B cell (primary cell): ENCODE results near the gene PRKCZ. TPM values are rescaled to one million over a fixed set of nuclear protein-coding genes. Genes with fewer than 3 reads are reported as not detected.
"Not testable (repeated sequence)": the region's sequence is repeated elsewhere in the genome, so short reads cannot be mapped to it uniquely, and the experiment has no call there.

Experiments
- ATAC-seq: fragments of 200-7000 bp; cut with Tn5 transposase; one replicate; pipeline ENCODE4 v1.10.0; 2021; ENCODE audit warnings: low read depth, mild to moderate bottlenecking, moderate number of reproducible peaks, moderate library complexity
- CTCF ChIA-PET: fragments of 350-600 bp; sonication (Branson Sonifier 250); formaldehyde crosslinking; loops from one replicate; lab custom pipeline; 2021; ENCODE audit warnings: antibody characterized with exemption, inconsistent platforms; lab: Charles Lee
- POLR2A ChIA-PET: fragments of 350-600 bp; sonication (Branson Sonifier 250); formaldehyde crosslinking; loops from one replicate; lab custom pipeline; 2021; ENCODE audit warnings: antibody characterized with exemption; lab: Charles Lee
- DNase-seq: peaks from one replicate; pipeline ENCODE4 v3.0.0; 2013
- H2AFZ ChIP-seq: 2 replicates; pipeline ENCODE4 v1.6.1; 2012; ENCODE audit warnings: mild to moderate bottlenecking, low read depth, low read length; ENCODE audit not compliant: insufficient read depth, poor library complexity, severe bottlenecking
- H3K27ac ChIP-seq, 2 donors: 1 replicate in 1 of 2; 2 replicates in 1 of 2; pipeline ENCODE4 v1.5.1; 2012 to 2013; ENCODE audit warnings: low read length in 2 of 2, mild to moderate bottlenecking in 2 of 2, moderate library complexity in 1 of 2
- H3K27me3 ChIP-seq, 4 experiments: fragments of 200-600 bp in 1 of 4; sonication (generic) in 1 of 4; replicated peaks in 1 of 4; 1 replicate in 2 of 4; 2 replicates in 2 of 4; pipeline versions ENCODE4 v1.6.1 to v1.7.0; 2013 to 2016; ENCODE audit warnings: low read length in 3 of 4, mild to moderate bottlenecking in 2 of 4, mixed read lengths in 1 of 4, moderate library complexity in 1 of 4; ENCODE audit not compliant: insufficient read depth in 4 of 4, control insufficient read depth in 3 of 4; ENCODE audit errors: control extremely low read depth in 1 of 4
- H3K36me3 ChIP-seq, 2 experiments: replicated peaks in 1 of 2; 1 replicate in 1 of 2; 2 replicates in 1 of 2; pipeline versions ENCODE4 v1.6.1 to v1.7.1; 2013; ENCODE audit warnings: low read length in 1 of 2; ENCODE audit not compliant: insufficient read depth in 2 of 2, control insufficient read depth in 1 of 2; ENCODE audit errors: control extremely low read depth in 1 of 2, extremely low read depth in 1 of 2
- H3K4me1 ChIP-seq, 2 donors: fragments of 200-600 bp in 1 of 2; sonication (generic) in 1 of 2; 1 replicate in 1 of 2; 2 replicates in 1 of 2; pipeline versions ENCODE4 v1.5.1 to v1.6.1; 2013 to 2017; ENCODE audit warnings: low read length in 2 of 2; ENCODE audit not compliant: control insufficient read depth in 2 of 2, insufficient read depth in 2 of 2
- H3K4me2 ChIP-seq: replicated peaks from 2 replicates; pipeline ENCODE3; 2012; ENCODE audit warnings: mild to moderate bottlenecking, low read depth, low read length; ENCODE audit not compliant: poor library complexity, severe bottlenecking
- H3K4me3 ChIP-seq, 5 experiments: fragments of 200-600 bp in 1 of 5; sonication (generic) in 1 of 5; 1 replicate in 3 of 5; 2 replicates in 2 of 5; pipeline versions ENCODE4 v1.5.1 to v1.7.0; 2011 to 2016; ENCODE audit warnings: low read length in 4 of 5, mild to moderate bottlenecking in 4 of 5, low read depth in 2 of 5, control low read depth in 1 of 5, moderate library complexity in 1 of 5; ENCODE audit not compliant: insufficient read depth in 1 of 5; ENCODE audit errors: control extremely low read depth in 1 of 5, extremely low read depth in 1 of 5
- H3K79me2 ChIP-seq: fragments of 200-600 bp; sonication (generic); one replicate; pipeline ENCODE4 v1.6.0; 2016; ENCODE audit warnings: low read length; ENCODE audit not compliant: control insufficient read depth, insufficient read depth
- H3K9ac ChIP-seq: fragments of 200-600 bp; sonication (generic); 2 replicates; pipeline ENCODE4 v1.6.1; 2017; ENCODE audit warnings: mild to moderate bottlenecking, low read length, moderate library complexity
- H3K9me3 ChIP-seq, 3 donors: one replicate each; pipeline versions ENCODE4 v1.6.1 to v1.7.1; 2013; ENCODE audit warnings: low read length in 2 of 3; ENCODE audit not compliant: control insufficient read depth in 2 of 3, insufficient read depth in 1 of 3; ENCODE audit errors: control extremely low read depth in 1 of 3
- H4K20me1 ChIP-seq: 2 replicates; pipeline ENCODE4 v1.6.0; 2012; ENCODE audit warnings: mild to moderate bottlenecking, low read length; ENCODE audit not compliant: insufficient read depth, control insufficient read depth, poor library complexity, severe bottlenecking
- H3K27ac Mint-ChIP-seq: one replicate; pipeline ENCODE4 v1.8.0; 2021; ENCODE audit warnings: mixed read lengths
- H3K27me3 Mint-ChIP-seq: one replicate; pipeline ENCODE4 v1.8.0; 2021; ENCODE audit warnings: mixed read lengths
- H3K4me1 Mint-ChIP-seq: one replicate; pipeline ENCODE4 v1.8.0; 2021; ENCODE audit warnings: mixed read lengths
- H3K4me3 Mint-ChIP-seq: one replicate; pipeline ENCODE4 v1.8.0; 2021; ENCODE audit warnings: mixed read lengths
- H3K9me3 Mint-ChIP-seq: one replicate; pipeline ENCODE4 v1.8.0; 2022; ENCODE audit warnings: mixed read lengths; ENCODE audit not compliant: insufficient read depth
- EZH2 ChIP-seq: IDR thresholded peaks from 2 replicates; pipeline ENCODE4 v1.6.1; 2012; ENCODE audit warnings: borderline replicate concordance, low read depth, mild to moderate bottlenecking, moderate library complexity, low read length; ENCODE audit not compliant: insufficient read depth, poor library complexity, severe bottlenecking
- WGBS: methylation state at CpG from one replicate; pipeline ENCODE4 v1.1.5; 2013; ENCODE audit warnings: missing lambda C conversion rate; ENCODE audit not compliant: insufficient coverage; 5-methylcytosine and 5-hydroxymethylcytosine counted together
- intact Hi-C: fragments of 100-400 bp; cut with micrococcal nuclease; formaldehyde crosslinking; loops from one replicate; pipeline ENCODE4 v1.10.0; 2022
- polyA plus RNA-seq: library from polyadenylated mRNA; depleted of rRNA; stranded (reverse); fragments of >200 nt; gene quantifications from 2 replicates; pipeline ENCODE4 v1.2.3, GENCODE V29; 2012
- total RNA-seq, 2 donors: library from RNA; stranded (reverse); fragments of 120-200 nt in 1 of 2; gene quantifications; 1 replicate in 1 of 2; 2 replicates in 1 of 2; pipeline versions ENCODE4 v1.2.3 to v1.2.4, GENCODE V29; 2013 to 2022
- TF ChIP-seq, protein P1 (sequence below): fragments of 200-600 bp; IDR thresholded peaks from one replicate; pipeline ENCODE4 v1.8.0; 2022; ENCODE audit warnings: antibody characterized with exemption, mild to moderate bottlenecking

Gene PRKCZ
- total and polyA plus RNA-seq, 2 donors (not counting 1 experiment from before 2014, with no cell fraction given), result 17.9 to 53.2 TPM

DNA sequence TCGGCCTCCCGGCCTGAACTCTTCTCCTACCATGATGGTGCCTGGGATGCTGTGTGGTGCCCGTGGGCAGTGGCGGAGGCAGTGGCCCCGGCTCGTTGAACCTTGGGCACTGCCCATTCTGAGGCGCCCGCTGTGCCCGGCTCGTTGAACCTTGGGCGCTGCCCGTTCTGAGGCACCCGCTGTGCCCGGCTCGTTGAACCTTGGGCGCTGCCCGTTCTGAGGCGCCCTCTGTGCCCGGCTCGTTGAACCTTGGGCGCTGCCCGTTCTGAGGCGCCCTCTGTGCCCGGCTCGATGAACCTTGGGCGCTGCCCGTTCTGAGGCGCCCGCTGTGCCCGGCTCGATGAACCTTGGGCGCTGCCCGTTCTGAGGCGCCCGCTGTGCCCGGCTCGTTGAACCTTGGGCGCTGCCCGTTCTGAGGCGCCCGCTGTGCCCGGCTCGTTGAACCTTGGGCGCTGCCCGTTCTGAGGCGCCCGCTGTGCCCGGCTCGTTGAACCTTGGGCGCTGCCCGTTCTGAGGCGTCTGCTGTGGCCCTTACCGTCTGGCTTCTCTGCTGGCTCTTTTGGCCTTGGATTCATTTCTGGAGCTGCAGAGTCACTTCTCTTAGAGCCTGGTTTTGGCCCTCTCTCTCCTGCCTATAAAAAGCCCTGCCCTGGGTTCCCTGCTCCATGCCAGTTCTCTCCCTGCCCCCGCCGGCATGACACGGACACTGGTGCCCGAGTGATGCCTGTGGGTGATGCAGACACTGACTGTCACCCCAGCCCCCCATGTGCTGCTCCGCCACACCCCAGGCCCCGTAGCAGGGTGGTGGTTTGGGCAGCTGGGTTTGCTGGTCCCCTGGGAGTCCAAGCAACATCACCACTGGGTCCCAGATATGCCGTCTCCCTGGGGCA is 44.3 kb downstream of the PRKCZ start:
- H3K4me1 Mint-ChIP-seq, POLR2A ChIA-PET, H3K4me3 ChIP-seq, H3K9me3 Mint-ChIP-seq, H3K27me3 ChIP-seq, H3K27me3 Mint-ChIP-seq, intact Hi-C loops, H3K36me3 ChIP-seq, H3K4me1 ChIP-seq, H3K9ac ChIP-seq, DNase-seq, H2AFZ ChIP-seq, H3K27ac Mint-ChIP-seq, H3K4me2 ChIP-seq, H3K27ac ChIP-seq, H3K4me3 Mint-ChIP-seq: not testable (repeated sequence)
- CTCF ChIA-PET, result interaction anchor here (1.1 to 4.2 kb wide), 2 partner anchors 45 to 80 kb away, joined by 3 to 51 read pairs; no protein-coding TSS in a partner anchor
- peaks cover 27% of the 10 kb centered on the region for H4K20me1 ChIP-seq
- peaks cover 18% of the 10 kb centered on the region for H3K79me2 ChIP-seq
- 85% methylated on average over 23 of the region's 60 CpGs for whole genome bisulfite sequencing
- peak; percentile 61 for ATAC-seq
- peaks cover 0 to 29% (median 6%) of the 10 kb centered on the region in 3 donors for H3K9me3 ChIP-seq

DNA sequence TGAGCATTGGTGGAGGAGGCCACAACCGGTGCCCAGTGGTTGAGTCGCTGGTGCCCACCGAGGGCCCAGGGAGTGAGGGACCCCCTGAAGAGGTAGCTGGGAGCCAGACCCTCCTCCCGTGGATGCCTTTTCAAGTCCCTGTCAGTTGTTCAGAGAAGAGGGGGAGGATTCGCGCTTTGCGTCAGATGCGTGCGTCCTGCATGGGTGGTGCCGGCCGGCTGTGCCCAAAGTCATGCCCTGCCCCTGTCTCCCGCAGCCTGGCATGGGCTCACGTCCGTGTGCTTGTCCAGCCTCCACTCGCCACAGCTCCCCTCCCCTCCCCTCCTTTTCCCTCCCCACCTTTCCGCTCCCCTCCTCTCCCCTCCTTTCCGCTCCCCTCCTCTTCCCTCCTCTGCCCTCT is 45.2 kb downstream of the PRKCZ start:
- Histone ChIP-seq H3K9me3 (peaks cover 0 to 29% (median 6%) of the 10 kb centered on the region in 3 donors), H3K4me3 (no peak overlapping the region), H3K27ac (no peak overlapping the region), H2AFZ (no peak overlapping the region), H3K79me2 (peaks cover 18% of the 10 kb centered on the region), H3K27me3 (no peaks in the 10 kb centered on the region), H3K4me1 (peaks cover 4 to 18% of the 10 kb centered on the region in 2 donors), H4K20me1 (peaks cover 27% of the 10 kb centered on the region), H3K36me3 (no peaks in the 10 kb centered on the region), H3K9ac (no peak overlapping the region), H3K4me2 (no peak overlapping the region)
- Mint-ChIP-seq H3K4me3 (no peak overlapping the region), H3K4me1 (peaks cover 14% of the 10 kb centered on the region), H3K27me3 (no peaks in the 10 kb centered on the region), H3K9me3 (peaks cover 5% of the 10 kb centered on the region), H3K27ac (no peak overlapping the region)
- POLR2A ChIA-PET, result no interaction called here
- 94% methylated on average over 15 of the region's 17 CpGs for WGBS
- TF ChIP-seq, protein P1, sequence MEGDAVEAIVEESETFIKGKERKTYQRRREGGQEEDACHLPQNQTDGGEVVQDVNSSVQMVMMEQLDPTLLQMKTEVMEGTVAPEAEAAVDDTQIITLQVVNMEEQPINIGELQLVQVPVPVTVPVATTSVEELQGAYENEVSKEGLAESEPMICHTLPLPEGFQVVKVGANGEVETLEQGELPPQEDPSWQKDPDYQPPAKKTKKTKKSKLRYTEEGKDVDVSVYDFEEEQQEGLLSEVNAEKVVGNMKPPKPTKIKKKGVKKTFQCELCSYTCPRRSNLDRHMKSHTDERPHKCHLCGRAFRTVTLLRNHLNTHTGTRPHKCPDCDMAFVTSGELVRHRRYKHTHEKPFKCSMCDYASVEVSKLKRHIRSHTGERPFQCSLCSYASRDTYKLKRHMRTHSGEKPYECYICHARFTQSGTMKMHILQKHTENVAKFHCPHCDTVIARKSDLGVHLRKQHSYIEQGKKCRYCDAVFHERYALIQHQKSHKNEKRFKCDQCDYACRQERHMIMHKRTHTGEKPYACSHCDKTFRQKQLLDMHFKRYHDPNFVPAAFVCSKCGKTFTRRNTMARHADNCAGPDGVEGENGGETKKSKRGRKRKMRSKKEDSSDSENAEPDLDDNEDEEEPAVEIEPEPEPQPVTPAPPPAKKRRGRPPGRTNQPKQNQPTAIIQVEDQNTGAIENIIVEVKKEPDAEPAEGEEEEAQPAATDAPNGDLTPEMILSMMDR, result no peak
- no peak for TF ChIP-seq EZH2
- ATAC-seq (no peak), DNase-seq (no peak)
- CTCF ChIA-PET, result interaction anchor here (0.6 to 4.2 kb wide), 3 partner anchors 44 to 541 kb away, joined by 3 to 51 read pairs (median 3); no protein-coding TSS in a partner anchor
- intact Hi-C loops, result no loop called here
